Endothelial cell of umbilical vein (primary cell): Measurements from ENCODE around the gene LMTK3.

Experiments
- CTCF ChIP-seq, 2 donors: IDR thresholded peaks; 1 replicate in 1 of 2; 2 replicates in 1 of 2; pipeline ENCODE4 v1.5.1; 2011; ENCODE audit warnings: low read length in 2 of 2, mild to moderate bottlenecking in 2 of 2, moderate library complexity in 2 of 2, control low read depth in 1 of 2, inconsistent platforms in 1 of 2, low read depth in 1 of 2; ENCODE audit not compliant: insufficient read depth in 1 of 2; ENCODE audit errors: extremely low read depth in 1 of 2
- EZH2 ChIP-seq: IDR thresholded peaks from 2 replicates; pipeline ENCODE4 v1.6.1; 2012; ENCODE audit warnings: borderline replicate concordance, low read depth, mild to moderate bottlenecking, moderate library complexity, low read length, inconsistent platforms; ENCODE audit not compliant: severe bottlenecking
- FOS ChIP-seq: IDR thresholded peaks from 2 replicates; pipeline ENCODE4 v1.6.1; 2011; ENCODE audit warnings: mild to moderate bottlenecking, low read length, moderate library complexity, borderline replicate concordance; ENCODE audit not compliant: insufficient read depth

- no peak for TF ChIP-seq CTCF (IDR thresholded peaks at IDR 0.05; ENCODE audit: extremely low read depth in 1 of 2, insufficient read depth in 1 of 2, low read depth in 1 of 2, low read length in 2 of 2)
- no peak for TF ChIP-seq FOS
- TF ChIP-seq EZH2: no peak
These were observed 1.9 kb upstream of the LMTK3 start for GRCh38 chr19:48513289-48514122.
